ENCODE data around the gene HOXD13. TPM values are rescaled to one million over a fixed set of nuclear protein-coding genes. Genes with fewer than 3 reads are reported as not detected.

The HOXD13 gene
- not detected for total RNA-seq

DNA sequence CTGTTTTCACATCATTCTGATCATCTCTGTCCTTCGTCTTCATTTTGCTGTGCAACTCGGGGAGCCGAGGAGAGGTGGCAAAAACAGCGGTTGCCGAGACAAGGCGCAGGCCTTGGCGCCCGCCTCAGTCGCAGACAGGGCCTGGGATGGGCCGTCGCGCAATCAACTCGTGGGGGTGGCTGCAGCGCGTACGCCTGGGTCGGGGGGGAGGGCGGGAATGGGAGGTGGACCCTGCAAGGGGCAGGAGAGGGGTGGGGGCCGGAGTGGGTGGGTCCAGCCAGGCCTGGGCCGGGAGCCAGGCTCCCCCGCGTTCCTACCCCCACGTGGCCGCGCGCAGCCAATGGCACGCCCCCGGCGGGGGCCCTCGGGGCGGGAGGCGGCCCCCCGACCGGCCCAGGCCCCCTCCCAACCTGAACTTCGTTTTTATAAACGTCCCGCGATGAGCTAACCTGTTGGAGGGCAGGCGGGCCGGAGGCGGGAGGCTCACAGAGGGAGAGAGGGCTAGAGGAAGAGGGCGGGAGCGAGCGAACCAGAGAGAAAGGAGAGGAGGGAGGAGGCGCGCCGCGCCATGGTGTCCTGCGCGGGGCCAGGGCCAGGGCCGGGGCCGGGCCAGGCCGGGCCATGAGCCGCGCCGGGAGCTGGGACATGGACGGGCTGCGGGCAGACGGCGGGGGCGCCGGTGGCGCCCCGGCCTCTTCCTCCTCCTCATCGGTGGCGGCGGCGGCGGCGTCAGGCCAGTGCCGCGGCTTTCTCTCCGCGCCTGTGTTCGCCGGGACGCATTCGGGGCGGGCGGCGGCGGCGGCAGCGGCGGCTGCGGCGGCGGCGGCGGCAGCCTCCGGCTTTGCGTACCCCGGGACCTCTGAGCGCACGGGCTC, at the start of gene HOXD13:
Gene HOXD13 (plus strand): TSS at position 452 of the 875 bp plus-strand sequence. CDS start 170 bp downstream, at position 622.
- Mint-ChIP-seq H3K27me3 (peaks cover 70% of the 10 kb centered on the region), H3K4me1 (peaks cover 4% of the 10 kb centered on the region), H3K27ac (no peak within 1 kb of the TSS), H3K4me3 (peak within 1 kb of the TSS; percentile 35), H3K36me3 (ENCODE audit: low read depth) (peaks cover 23% of the 10 kb centered on the region), H3K9me3 (peaks cover 9% of the 10 kb centered on the region)
- ATAC-seq (replicated peaks), result no peak

- no peak for ATAC-seq (replicated peaks)
Measured at GRCh38 chr2:176056406-176056805, 36.1 kb upstream of the HOXD13 start.

GRCh38 chr2:176063958-176064357, 28.6 kb upstream of the HOXD13 start:
- H3K36me3 Mint-ChIP-seq (ENCODE audit: low read depth), result no peaks in the 10 kb centered on the region
- H3K27ac Mint-ChIP-seq, result no peak overlapping the region
- no peaks in the 10 kb centered on the region for H3K4me1 Mint-ChIP-seq
- H3K9me3 Mint-ChIP-seq, result no peaks in the 10 kb centered on the region
- peaks cover 64% of the 10 kb centered on the region for H3K27me3 Mint-ChIP-seq
- H3K4me3 Mint-ChIP-seq, result no peak overlapping the region
- peak; percentile 52 for ATAC-seq (replicated peaks)

More at GRCh38 chr2:176056406-176056805, 36.1 kb upstream of the HOXD13 start:
- Mint-ChIP-seq H3K27me3 (peaks cover 55% of the 10 kb centered on the region), H3K27ac (no peak overlapping the region), H3K9me3 (no peaks in the 10 kb centered on the region), H3K4me3 (no peak overlapping the region), H3K4me1 (no peaks in the 10 kb centered on the region), H3K36me3 (ENCODE audit: low read depth) (no peaks in the 10 kb centered on the region)

- Mint-ChIP-seq H3K4me1 (no peaks in the 10 kb centered on the region), H3K36me3 (ENCODE audit: low read depth) (no peaks in the 10 kb centered on the region), H3K27ac (no peak overlapping the region), H3K9me3 (no peaks in the 10 kb centered on the region), H3K27me3 (peaks cover 73% of the 10 kb centered on the region), H3K4me3 (no peak overlapping the region)
- ATAC-seq (replicated peaks), result no peak
Measured at GRCh38 chr2:176066645-176067588, 25.6 kb upstream of the HOXD13 start.

DNA sequence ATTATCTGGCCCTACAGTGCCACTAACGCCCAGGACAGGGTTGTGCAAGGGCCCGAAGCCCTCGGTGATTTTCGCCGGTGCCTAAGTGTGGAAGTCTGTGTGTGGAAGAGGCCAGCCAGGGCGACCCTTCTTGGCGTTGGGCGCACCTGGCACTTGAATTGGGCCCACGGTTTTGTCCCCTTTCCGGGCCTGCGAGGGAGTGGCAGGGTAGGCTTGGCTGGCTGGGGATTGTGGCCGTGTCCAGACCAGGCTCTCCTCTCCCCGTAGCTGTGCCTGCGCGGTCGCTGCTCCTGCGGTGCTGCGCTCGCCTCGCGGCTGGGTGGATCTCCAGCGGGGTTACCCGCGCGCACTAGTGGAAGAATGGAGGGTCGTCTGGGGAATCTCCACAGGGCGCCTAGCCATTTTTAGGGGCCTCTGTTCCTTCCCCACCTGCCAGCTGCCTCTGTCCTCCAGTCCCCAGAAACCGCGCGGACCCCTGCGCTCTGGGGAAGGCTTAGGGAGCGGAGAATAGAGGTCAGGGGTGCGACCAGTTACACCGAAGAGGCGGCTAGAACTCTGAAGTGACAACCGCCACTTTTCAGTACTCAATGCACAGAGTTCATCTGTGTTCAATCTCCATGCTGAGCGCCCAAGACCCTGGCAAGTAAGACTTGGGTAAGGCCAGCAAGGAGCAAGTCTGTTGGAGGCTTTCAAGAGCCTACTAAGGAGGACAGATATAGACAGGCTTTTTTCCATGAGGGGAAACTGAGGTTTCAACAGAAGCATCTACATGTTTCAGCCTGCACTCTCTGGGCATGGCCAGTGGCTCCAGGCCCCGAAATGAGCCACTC, 24.7 kb upstream of the HOXD13 start:
- no peaks in the 10 kb centered on the region for H3K9me3 Mint-ChIP-seq
- H3K4me1 Mint-ChIP-seq, result no peaks in the 10 kb centered on the region
- H3K27me3 Mint-ChIP-seq, result peaks cover 70% of the 10 kb centered on the region
- no peak overlapping the region for H3K4me3 Mint-ChIP-seq
- ATAC-seq (replicated peaks), result no peak
- H3K36me3 Mint-ChIP-seq (ENCODE audit: low read depth), result no peaks in the 10 kb centered on the region
- no peak overlapping the region for H3K27ac Mint-ChIP-seq

DNA sequence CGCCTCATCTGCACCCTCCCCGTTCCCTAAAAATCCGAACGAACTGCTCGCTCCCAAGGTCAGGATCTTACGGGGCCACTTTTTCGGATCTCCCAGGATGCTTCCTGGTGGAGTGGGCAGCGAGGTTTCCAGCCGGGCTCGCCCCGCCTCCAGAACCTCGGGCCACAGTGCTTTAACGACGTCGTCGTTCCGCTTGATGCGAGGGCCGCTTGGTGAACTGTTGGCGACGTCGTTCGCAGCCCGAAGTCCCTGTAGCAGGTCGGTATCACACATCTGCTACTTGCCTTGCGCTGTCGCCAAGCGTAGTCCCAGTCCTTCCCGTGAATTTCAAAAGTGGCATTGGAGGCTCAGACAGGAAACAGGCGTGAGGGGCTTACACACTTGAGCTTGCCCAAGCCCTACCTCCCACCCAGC, 24.1 kb upstream of the HOXD13 start:
- peaks cover 72% of the 10 kb centered on the region for H3K27me3 Mint-ChIP-seq
- H3K4me3 Mint-ChIP-seq, result no peak overlapping the region
- H3K36me3 Mint-ChIP-seq (ENCODE audit: low read depth), result no peaks in the 10 kb centered on the region
- no peak for ATAC-seq (replicated peaks)
- no peaks in the 10 kb centered on the region for H3K4me1 Mint-ChIP-seq
- H3K27ac Mint-ChIP-seq, result no peak overlapping the region
- H3K9me3 Mint-ChIP-seq, result no peaks in the 10 kb centered on the region

DNA sequence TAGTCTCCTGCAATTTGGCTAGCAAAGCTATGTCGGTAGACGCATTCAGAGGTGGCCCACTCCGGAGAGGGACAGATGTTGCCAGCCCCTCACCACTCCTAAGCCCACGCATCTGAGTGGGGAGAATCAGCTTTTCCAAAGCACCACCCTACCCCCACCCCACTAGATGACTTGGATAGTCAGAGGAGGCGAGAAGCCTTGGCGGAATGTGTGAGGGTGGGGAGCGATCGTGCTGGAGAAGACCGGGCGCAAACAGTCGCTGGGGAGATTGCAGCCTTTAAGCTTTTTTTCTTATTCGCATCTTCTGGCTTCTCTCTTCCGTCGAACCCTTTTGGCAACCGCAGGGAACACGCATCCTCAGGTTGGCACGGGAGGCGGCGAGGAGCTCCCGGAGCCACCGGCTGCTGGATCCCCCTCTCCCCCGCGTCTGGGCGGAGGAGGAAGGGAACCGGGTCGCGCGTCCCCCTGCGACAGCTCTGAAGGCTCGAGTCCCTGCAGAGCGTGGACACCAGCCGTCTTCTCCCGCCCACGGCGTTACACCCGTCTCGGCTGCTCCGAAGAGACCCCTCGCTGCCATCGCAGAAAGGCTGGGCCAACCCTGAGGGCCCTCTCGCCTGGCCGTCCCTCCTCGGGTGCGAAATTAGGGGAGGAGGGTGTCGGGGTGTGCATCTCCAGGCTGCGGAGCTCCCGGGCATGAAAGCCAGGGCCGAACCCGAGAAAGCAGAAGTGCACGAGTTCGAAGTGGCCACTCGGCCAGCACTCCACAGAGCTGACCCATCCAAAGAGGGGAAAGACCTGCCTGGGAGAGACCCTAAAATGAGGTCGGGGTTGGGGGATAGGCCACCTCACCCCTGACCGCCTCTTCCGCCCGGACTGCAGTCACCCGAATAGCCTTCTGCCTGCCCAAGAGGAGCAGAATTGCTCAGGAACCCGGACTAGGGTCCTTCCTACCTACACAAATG, 20.9 kb upstream of the HOXD13 start:
- ATAC-seq (replicated peaks), result no peak
- H3K4me3 Mint-ChIP-seq, result no peak overlapping the region
- no peaks in the 10 kb centered on the region for H3K36me3 Mint-ChIP-seq (ENCODE audit: low read depth)
- H3K9me3 Mint-ChIP-seq, result peaks cover 3% of the 10 kb centered on the region
- H3K27me3 Mint-ChIP-seq, result peaks cover 77% of the 10 kb centered on the region
- no peaks in the 10 kb centered on the region for H3K4me1 Mint-ChIP-seq
- no peak overlapping the region for H3K27ac Mint-ChIP-seq

GRCh38 chr2:176072292-176072669, 20.2 kb upstream of the HOXD13 start:
- no peak for ATAC-seq (replicated peaks)
- H3K9me3 Mint-ChIP-seq, result peaks cover 3% of the 10 kb centered on the region
- no peaks in the 10 kb centered on the region for H3K4me1 Mint-ChIP-seq
- no peaks in the 10 kb centered on the region for H3K36me3 Mint-ChIP-seq (ENCODE audit: low read depth)
- peaks cover 78% of the 10 kb centered on the region for H3K27me3 Mint-ChIP-seq
- H3K27ac Mint-ChIP-seq, result no peak overlapping the region
- no peak overlapping the region for H3K4me3 Mint-ChIP-seq

- Mint-ChIP-seq H3K4me3 (no peak overlapping the region), H3K4me1 (no peaks in the 10 kb centered on the region), H3K27me3 (peaks cover 75% of the 10 kb centered on the region), H3K36me3 (ENCODE audit: low read depth) (peaks cover 1% of the 10 kb centered on the region), H3K27ac (no peak overlapping the region), H3K9me3 (peaks cover 3% of the 10 kb centered on the region)
- ATAC-seq (replicated peaks), result no peak
Measured at GRCh38 chr2:176072951-176073904, 19.3 kb upstream of the HOXD13 start.

- Mint-ChIP-seq H3K4me1 (no peaks in the 10 kb centered on the region), H3K27me3 (peaks cover 73% of the 10 kb centered on the region), H3K27ac (no peak overlapping the region), H3K36me3 (ENCODE audit: low read depth) (peaks cover 14% of the 10 kb centered on the region), H3K4me3 (no peak overlapping the region), H3K9me3 (peaks cover 7% of the 10 kb centered on the region)
- no peak for ATAC-seq (replicated peaks)
Measured at GRCh38 chr2:176074919-176075425, 17.5 kb upstream of the HOXD13 start.

- Mint-ChIP-seq H3K4me1 (no peaks in the 10 kb centered on the region), H3K27me3 (peaks cover 68% of the 10 kb centered on the region), H3K4me3 (no peak overlapping the region), H3K9me3 (peaks cover 7% of the 10 kb centered on the region), H3K36me3 (ENCODE audit: low read depth) (peaks cover 14% of the 10 kb centered on the region), H3K27ac (no peak overlapping the region)
- ATAC-seq (replicated peaks), result no peak
Measured at GRCh38 chr2:176075481-176075880, 17.0 kb upstream of the HOXD13 start.

- Mint-ChIP-seq H3K9me3 (peaks cover 7% of the 10 kb centered on the region), H3K4me1 (no peaks in the 10 kb centered on the region), H3K36me3 (ENCODE audit: low read depth) (peaks cover 17% of the 10 kb centered on the region), H3K27ac (no peak overlapping the region), H3K4me3 (no peak overlapping the region), H3K27me3 (peaks cover 63% of the 10 kb centered on the region)
- no peak for ATAC-seq (replicated peaks)
Measured at GRCh38 chr2:176076063-176076462, 16.5 kb upstream of the HOXD13 start.
